Endodermal cell (in vitro differentiated cells): ENCODE data around the gene CLEC19A. TPM values are rescaled to one million over a fixed set of nuclear protein-coding genes. Genes with fewer than 3 reads are reported as not detected.

Experiments used
- DNase-seq: peaks from one replicate; pipeline ENCODE4 v3.0.0-alpha.2; 2017
- H3K27ac ChIP-seq: 2 replicates; pipeline ENCODE4 v1.5.1; 2013; ENCODE audit warnings: mild to moderate bottlenecking, low read depth, low read length, moderate library complexity
- H3K27me3 ChIP-seq: 2 replicates; pipeline ENCODE4 v1.6.1; 2013; ENCODE audit warnings: mild to moderate bottlenecking, low read length, moderate library complexity; ENCODE audit not compliant: insufficient read depth, control insufficient read depth, poor library complexity, severe bottlenecking
- H3K36me3 ChIP-seq: 2 replicates; pipeline ENCODE4 v1.7.0; 2013; ENCODE audit warnings: mild to moderate bottlenecking, low read length, moderate library complexity; ENCODE audit not compliant: control insufficient read depth, insufficient read depth
- H3K4me1 ChIP-seq: one replicate; pipeline ENCODE4 v1.7.0; 2013; ENCODE audit warnings: low read length; ENCODE audit not compliant: control insufficient read depth, insufficient read depth
- H3K4me3 ChIP-seq: 2 replicates; pipeline ENCODE4 v1.5.1; 2013; ENCODE audit warnings: mild to moderate bottlenecking, low read length, moderate library complexity
- H3K9ac ChIP-seq: 2 replicates; pipeline ENCODE4 v1.6.1; 2013; ENCODE audit warnings: mild to moderate bottlenecking, low read length, moderate library complexity; ENCODE audit not compliant: poor library complexity, severe bottlenecking; ENCODE audit errors: extremely low read depth
- H3K9me3 ChIP-seq: 2 replicates; pipeline ENCODE4 v1.6.1; 2013; ENCODE audit warnings: mild to moderate bottlenecking, low read length, moderate library complexity; ENCODE audit not compliant: control insufficient read depth
- H3K27ac Mint-ChIP-seq: 2 replicates; pipeline ENCODE4 v1.8.0; 2020; ENCODE audit warnings: mixed read lengths
- H3K27me3 Mint-ChIP-seq: 2 replicates; pipeline ENCODE4 v1.8.0; 2021; ENCODE audit warnings: mild to moderate bottlenecking, mixed read lengths; ENCODE audit not compliant: insufficient read depth
- H3K36me3 Mint-ChIP-seq: 2 replicates; pipeline ENCODE4 v1.8.0; 2020; ENCODE audit warnings: low read depth, mixed read lengths
- H3K4me1 Mint-ChIP-seq: 2 replicates; pipeline ENCODE4 v1.8.0; 2020; ENCODE audit warnings: mixed read lengths
- H3K4me3 Mint-ChIP-seq: 2 replicates; pipeline ENCODE4 v1.8.0; 2020; ENCODE audit warnings: mild to moderate bottlenecking, moderate library complexity, mixed read lengths
- H3K9me3 Mint-ChIP-seq: 2 replicates; pipeline ENCODE4 v1.8.0; 2020; ENCODE audit warnings: mild to moderate bottlenecking, mixed read lengths
- CTCF ChIP-seq: fragments of 200-600 bp; sonication (generic); conservative IDR thresholded peaks from 2 replicates; pipeline ENCODE4 v1.5.0; 2021; ENCODE audit warnings: antibody characterized with exemption, mild to moderate bottlenecking
- WGBS, 2 experiments: methylation state at CpG; one replicate each; pipeline versions ENCODE4 v1.1.5 to v1.1.7; 2013; ENCODE audit warnings: missing lambda C conversion rate in 2 of 2, mixed read lengths in 1 of 2; ENCODE audit not compliant: insufficient coverage in 1 of 2, insufficient read length in 1 of 2; 5-methylcytosine and 5-hydroxymethylcytosine counted together
- total RNA-seq, 2 donors: library from RNA; stranded (reverse); fragmentation: NEBNext Ultra II Directional in 1 of 2; extraction: Animal tissue kit (Norgen Biotek cat#: 25700) in 1 of 2; gene quantifications; 2 replicates in 1 of 2; 3 replicates in 1 of 2; pipeline ENCODE4 v1.2.1, GENCODE V29; 2021

CLEC19A gene
- total RNA-seq, 2 donors from 2014 or later, result 1.6 to 1.9 TPM

GRCh38 chr16:19284207-19284606 is 1.3 kb upstream of the CLEC19A start:
- H3K4me3 Mint-ChIP-seq, result no peak overlapping the region
- H3K27me3 Mint-ChIP-seq, result no peaks in the 10 kb centered on the region
- Histone ChIP-seq H3K4me1 (peaks cover 15% of the 10 kb centered on the region), H3K27me3 (no peaks in the 10 kb centered on the region), H3K27ac (no peak overlapping the region), H3K9me3 (peaks cover 21% of the 10 kb centered on the region), H3K4me3 (no peak overlapping the region), H3K9ac (no peak overlapping the region), H3K36me3 (no peaks in the 10 kb centered on the region)
- H3K4me1 Mint-ChIP-seq, result peaks cover 27% of the 10 kb centered on the region
- TF ChIP-seq CTCF, result no peak
- peaks cover 6% of the 10 kb centered on the region for H3K9me3 Mint-ChIP-seq
- H3K27ac Mint-ChIP-seq, result no peak overlapping the region
- no peak for DNase-seq
- no peaks in the 10 kb centered on the region for H3K36me3 Mint-ChIP-seq
- WGBS, 2 experiments, result 88 to 94% methylated on average over 1 of the region's 1 CpG

- H3K9me3 ChIP-seq, result peaks cover 16% of the 10 kb centered on the region
- Mint-ChIP-seq H3K36me3 (no peaks in the 10 kb centered on the region), H3K4me3 (no peak overlapping the region), H3K27me3 (no peaks in the 10 kb centered on the region), H3K4me1 (peaks cover 43% of the 10 kb centered on the region), H3K9me3 (peaks cover 1% of the 10 kb centered on the region), H3K27ac (peak overlapping the region; percentile 45)
- no peak overlapping the region for H3K9ac ChIP-seq
- no peak for DNase-seq
- H3K27ac ChIP-seq, result no peak overlapping the region
- H3K27me3 ChIP-seq, result no peaks in the 10 kb centered on the region
- TF ChIP-seq CTCF, result peak; percentile 54
- WGBS, 2 experiments, result 100% methylated on average over 1 of the region's 2 CpGs
- H3K4me1 ChIP-seq, result peaks cover 23% of the 10 kb centered on the region
- H3K4me3 ChIP-seq, result peak overlapping the region; percentile 63
- no peaks in the 10 kb centered on the region for H3K36me3 ChIP-seq
These were observed 1.3 kb downstream of the CLEC19A start for GRCh38 chr16:19286827-19287226.

GRCh38 chr16:19287241-19287640 is 1.7 kb downstream of the CLEC19A start:
- 85 to 87% methylated on average over 4 of the region's 4 CpGs for WGBS, 2 experiments
- H3K4me3 ChIP-seq, result peak overlapping the region; percentile 63
- peaks cover 1% of the 10 kb centered on the region for H3K9me3 Mint-ChIP-seq
- peaks cover 16% of the 10 kb centered on the region for H3K9me3 ChIP-seq
- peaks cover 47% of the 10 kb centered on the region for H3K4me1 Mint-ChIP-seq
- no peaks in the 10 kb centered on the region for H3K27me3 ChIP-seq
- H3K27ac ChIP-seq, result no peak overlapping the region
- DNase-seq, result no peak
- H3K36me3 Mint-ChIP-seq, result no peaks in the 10 kb centered on the region
- no peaks in the 10 kb centered on the region for H3K36me3 ChIP-seq
- peak overlapping the region; percentile 45 for H3K27ac Mint-ChIP-seq
- no peak overlapping the region for H3K9ac ChIP-seq
- no peak for TF ChIP-seq CTCF
- H3K4me3 Mint-ChIP-seq, result no peak overlapping the region
- peaks cover 28% of the 10 kb centered on the region for H3K4me1 ChIP-seq
- H3K27me3 Mint-ChIP-seq, result no peaks in the 10 kb centered on the region
